HG02981 (cell line): ENCODE data around the gene RNASE4.
A peak's percentile ranks its signal among the peaks of the same experiment; 100 is the strongest.
"Not testable (repeated sequence)": the region's sequence is repeated elsewhere in the genome, so short reads cannot be mapped to it uniquely, and the experiment has no call there.

Experiments used
- ATAC-seq: cut with Tn5 transposase; IDR thresholded peaks from one replicate; pipeline ENCODE4 v1.9.1; 2021; ENCODE audit warnings: mild to moderate bottlenecking, moderate library complexity; ENCODE audit not compliant: unreplicated experiment

RNASE4 gene, protein sequence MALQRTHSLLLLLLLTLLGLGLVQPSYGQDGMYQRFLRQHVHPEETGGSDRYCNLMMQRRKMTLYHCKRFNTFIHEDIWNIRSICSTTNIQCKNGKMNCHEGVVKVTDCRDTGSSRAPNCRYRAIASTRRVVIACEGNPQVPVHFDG

GRCh38 chr14:20683891-20684661, at the start of gene RNASE4:
RNASE4 (plus strand) TSS chr14:20684560; CDS start chr14:20699372, 14,812 bp downstream.
- peak; percentile 27 for ATAC-seq

GRCh38 chr14:20641591-20641990, 42.8 kb upstream of the RNASE4 start, which contains the start of gene OR6S1:
OR6S1 (minus strand) TSS chr14:20641691; CDS start chr14:20641691, 0 bp downstream.
- ATAC-seq, result no peak

- ATAC-seq, result no peak
These were observed 42.2 kb upstream of the RNASE4 start for GRCh38 chr14:20642182-20642581.

DNA sequence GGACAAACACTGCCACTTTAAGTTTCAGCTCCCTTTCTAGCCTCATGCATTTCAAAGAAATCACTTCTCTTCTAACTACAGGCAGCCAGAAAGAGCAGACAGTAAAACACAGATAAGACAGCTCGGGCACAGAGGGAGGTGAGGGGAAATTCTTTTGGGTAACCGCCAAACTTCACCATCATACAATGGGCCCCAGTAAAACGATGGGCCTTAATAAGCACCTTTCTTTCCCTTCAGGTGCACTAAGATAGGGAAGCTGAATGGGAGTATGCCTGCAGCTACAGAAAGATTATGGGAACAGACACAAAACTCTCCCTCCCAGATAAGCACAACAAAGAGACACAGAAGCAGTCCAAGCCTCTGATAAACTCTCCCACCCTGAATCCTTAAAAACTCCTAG, 41.6 kb upstream of the RNASE4 start:
- not testable (repeated sequence) for ATAC-seq

DNA sequence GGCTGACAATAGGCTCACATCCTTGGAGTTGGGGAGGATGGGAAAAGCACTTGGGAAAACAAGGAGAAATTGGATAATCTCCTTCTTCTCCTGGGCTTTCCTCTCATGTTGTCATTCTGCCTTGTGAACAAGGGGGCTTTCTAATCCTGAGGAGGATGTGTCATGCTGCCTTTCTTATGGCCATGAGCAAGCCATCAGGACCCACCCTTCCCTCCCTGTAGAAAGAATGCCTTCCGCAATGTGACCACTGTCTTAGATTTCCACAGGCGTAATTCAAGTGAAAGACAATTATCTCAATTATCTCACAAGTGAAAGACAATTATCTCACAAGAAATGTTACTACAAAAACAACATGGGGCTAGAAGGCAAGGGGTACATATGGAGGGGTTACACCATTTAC, 39.8 kb upstream of the RNASE4 start:
- no peak for ATAC-seq

GRCh38 chr14:20645481-20645880, 38.9 kb upstream of the RNASE4 start:
- ATAC-seq, result no peak

- ATAC-seq, result no peak
These were observed 31.1 kb upstream of the RNASE4 start for GRCh38 chr14:20652996-20653975.

DNA sequence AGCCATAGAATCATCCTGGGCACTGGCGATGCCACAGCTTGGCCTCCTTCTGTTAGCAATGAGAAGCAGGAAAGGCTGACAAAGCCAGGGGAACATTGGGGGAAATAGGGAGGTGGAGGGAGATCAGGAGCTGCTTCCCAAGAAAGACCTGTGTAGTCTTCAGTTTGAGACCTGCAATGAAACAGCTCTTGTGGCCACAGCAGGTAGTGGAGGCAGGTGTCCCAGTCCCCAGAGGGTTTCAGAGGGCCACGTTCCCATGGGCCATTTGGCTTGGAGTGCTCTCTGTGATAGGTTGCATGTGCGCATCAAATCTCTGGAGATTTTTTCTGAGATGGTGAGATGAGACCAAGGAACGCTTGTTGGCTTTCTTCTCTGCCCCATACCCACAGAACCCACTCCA, 28.5 kb upstream of the RNASE4 start:
- ATAC-seq, result no peak

DNA sequence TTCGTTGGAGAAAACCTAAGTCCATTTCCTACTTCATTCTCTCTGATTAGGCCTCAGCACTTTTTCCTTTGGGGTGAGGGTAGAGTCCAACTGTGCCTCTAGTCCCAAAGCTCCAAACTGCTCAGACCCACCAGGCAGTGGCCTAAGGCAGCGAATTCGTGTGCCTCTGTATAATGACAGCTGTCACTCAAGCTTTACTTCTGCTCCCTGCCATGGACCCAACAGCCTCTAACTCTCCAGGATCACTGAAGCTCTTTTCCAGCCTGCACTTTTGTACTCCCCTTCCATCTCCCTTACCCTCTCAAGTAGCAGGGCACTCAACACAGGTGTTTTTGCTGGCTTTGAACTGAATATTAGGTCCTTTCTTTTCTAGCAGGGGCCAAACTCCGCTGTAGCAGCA, 28.1 kb upstream of the RNASE4 start:
- no peak for ATAC-seq

DNA sequence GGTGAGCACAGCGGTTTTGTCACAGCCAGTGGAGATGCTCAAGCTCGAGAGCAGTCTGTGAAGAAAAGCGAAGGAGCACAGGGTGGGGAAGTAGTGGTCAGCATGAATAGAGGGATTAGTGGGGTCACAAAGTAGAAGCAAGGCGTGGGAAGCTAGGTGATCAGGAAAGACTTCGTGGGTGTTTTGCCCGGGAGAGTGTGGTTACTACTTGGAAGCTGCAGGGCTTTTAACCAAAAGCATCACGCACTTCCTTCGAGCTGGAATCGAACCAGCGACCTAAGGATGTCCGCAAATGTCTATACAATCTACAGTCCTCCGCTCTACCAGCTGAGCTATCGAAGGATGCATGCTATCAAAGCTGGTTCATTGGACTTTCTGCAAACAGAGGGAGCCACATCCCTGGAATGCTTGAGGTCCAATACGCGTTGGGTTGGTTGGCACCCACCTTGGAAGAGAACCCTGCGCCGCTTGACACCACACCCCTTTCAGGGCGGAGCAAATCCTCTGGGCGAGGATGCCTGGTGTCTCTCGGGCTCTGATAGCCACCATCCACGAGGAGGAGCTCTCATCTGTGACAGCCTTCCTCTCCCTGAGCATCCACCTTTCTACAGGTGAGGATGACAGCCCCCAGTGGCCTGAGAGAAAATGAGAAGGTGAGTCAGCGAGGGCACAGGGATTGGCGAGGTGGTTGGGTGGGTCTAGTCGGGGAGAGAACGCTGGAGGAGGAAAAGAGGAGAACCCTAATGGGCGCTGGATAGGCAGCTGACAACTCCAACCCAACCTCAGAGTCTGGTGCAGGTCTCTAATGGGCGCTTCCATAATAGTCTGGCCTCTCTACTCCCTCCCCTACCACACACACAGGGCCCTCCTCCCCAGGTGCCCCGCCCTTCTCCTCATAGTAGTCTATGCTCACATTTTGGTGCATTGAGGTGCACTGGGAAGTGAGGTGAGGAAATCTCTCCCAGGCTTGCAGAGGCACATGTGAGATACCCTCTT, 26.8 kb upstream of the RNASE4 start:
- no peak for ATAC-seq

- ATAC-seq, result no peak
These were observed 26.1 kb upstream of the RNASE4 start for GRCh38 chr14:20658246-20658645.

GRCh38 chr14:20659336-20659735, 25.0 kb upstream of the RNASE4 start:
- ATAC-seq, result no peak

DNA sequence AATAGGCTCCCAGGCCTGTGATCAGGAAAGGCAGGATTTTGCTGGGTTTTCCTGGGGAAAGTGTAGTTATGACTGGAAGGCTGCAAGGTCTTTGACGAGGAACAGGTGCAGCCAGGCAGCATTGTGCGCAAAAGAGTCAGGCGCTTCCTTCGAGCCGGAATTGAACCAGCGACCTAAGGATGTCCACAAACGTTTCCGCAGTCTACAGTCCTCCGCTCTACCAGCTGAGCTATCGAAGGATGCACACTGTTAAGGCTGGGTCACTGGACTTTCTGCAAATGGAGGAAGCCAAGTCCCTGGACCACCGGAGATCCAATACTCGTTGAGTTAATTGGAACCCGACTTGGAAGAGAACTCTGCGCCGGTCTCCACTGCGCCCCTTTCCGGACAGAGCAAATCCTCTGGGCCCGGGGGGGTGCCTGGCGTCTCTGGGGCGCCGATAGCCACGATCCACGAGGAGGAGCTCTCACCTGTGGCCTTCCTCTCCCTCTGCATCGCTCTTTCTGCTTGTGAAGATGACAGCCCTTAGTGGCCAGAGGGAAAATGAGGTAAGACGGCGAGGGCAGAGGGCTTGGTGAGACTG, 24.5 kb upstream of the RNASE4 start:
- no peak for ATAC-seq

GRCh38 chr14:20661197-20661596, 23.2 kb upstream of the RNASE4 start:
- ATAC-seq, result no peak

- ATAC-seq, result peak; percentile 60
These were observed 21.2 kb upstream of the RNASE4 start for GRCh38 chr14:20662968-20663732.

- ATAC-seq, result not testable (repeated sequence)
These were observed 17.9 kb upstream of the RNASE4 start for GRCh38 chr14:20666400-20666961.

DNA sequence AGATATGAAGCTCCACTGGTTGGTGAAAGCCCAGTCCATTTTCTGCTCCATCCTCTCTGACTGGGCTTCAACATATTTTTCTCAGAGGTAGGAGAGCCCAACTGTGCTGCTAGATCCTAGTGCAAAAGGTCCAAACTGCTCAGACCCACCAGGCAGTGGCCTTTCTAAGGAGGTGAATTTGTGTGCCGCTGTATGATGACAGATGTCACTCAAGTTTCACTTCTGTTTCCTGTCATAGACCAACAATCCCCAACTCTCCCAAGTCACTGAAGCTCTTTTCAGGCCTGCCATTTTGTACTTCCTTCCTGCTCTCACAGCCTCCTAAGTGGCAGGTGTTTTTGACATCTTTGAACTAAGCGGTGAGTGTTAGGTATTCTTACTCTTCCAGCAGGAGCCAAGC, 16.4 kb upstream of the RNASE4 start:
- peak; percentile 76 for ATAC-seq

DNA sequence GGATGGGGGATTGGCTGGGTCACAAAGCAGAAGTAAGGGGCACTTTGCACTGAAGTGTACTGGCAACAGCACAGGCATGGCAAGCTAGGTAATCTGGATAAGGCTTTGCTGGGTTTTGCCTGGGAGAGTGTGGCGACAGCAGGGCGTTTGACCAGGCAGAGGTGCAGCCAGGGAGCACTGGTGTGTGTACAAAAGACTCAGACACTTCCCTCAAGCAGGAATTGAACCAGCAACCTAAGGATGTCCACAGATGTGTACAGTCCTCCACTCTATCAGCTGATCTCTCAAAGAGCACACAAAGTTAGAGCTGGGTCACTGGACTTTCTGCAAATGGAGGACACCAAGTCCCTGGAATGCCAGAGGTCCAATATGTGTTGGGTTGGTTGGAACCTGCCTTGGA, 15.4 kb upstream of the RNASE4 start:
- ATAC-seq, result no peak
